Activated CD8-positive, alpha-beta T cell treated with anti-CD3 and anti-CD28 coated beads, Interleukin-2, amount 10 ng/mL, durations not matched to agents 7 days and 5 days (primary cell): Measurements from ENCODE around the gene IFNAR2. TPM values are rescaled to one million over a fixed set of nuclear protein-coding genes. Genes with fewer than 3 reads are reported as not detected.
A peak's percentile ranks its signal among the peaks of the same experiment; 100 is the strongest.
"Not testable (repeated sequence)": the region's sequence is repeated elsewhere in the genome, so short reads cannot be mapped to it uniquely, and the experiment has no call there.

Experiments
- ATAC-seq: fragments of 150-1000 bp; cut with Tn5 transposase; one replicate; pipeline ENCODE4 v1.10.0; 2021; ENCODE audit warnings: moderate library complexity
- CTCF ChIA-PET: fragments of 350-600 bp; sonication (Branson Sonifier 250); formaldehyde crosslinking; loops from one replicate; lab custom pipeline; 2021; ENCODE audit warnings: antibody characterized with exemption; lab: Charles Lee
- POLR2A ChIA-PET: fragments of 350-600 bp; sonication (Branson Sonifier 250); formaldehyde crosslinking; loops from one replicate; lab custom pipeline; 2021; ENCODE audit warnings: antibody characterized with exemption; lab: Charles Lee
- DNase-seq: peaks from one replicate; pipeline ENCODE4 v3.0.0-alpha.2; 2020
- H3K27ac Mint-ChIP-seq: one replicate; pipeline ENCODE4 v1.8.0; 2021; ENCODE audit warnings: mild to moderate bottlenecking, mixed read lengths
- H3K27me3 Mint-ChIP-seq: one replicate; pipeline ENCODE4 v1.8.0; 2021; ENCODE audit warnings: low read depth, mixed read lengths
- H3K36me3 Mint-ChIP-seq: one replicate; pipeline ENCODE4 v1.8.0; 2021; ENCODE audit warnings: low read depth, mixed read lengths
- H3K4me1 Mint-ChIP-seq: one replicate; pipeline ENCODE4 v1.8.0; 2021; ENCODE audit warnings: low read depth, mixed read lengths
- H3K4me3 Mint-ChIP-seq: one replicate; pipeline ENCODE4 v1.8.0; 2021; ENCODE audit warnings: mild to moderate bottlenecking, mixed read lengths
- H3K9me3 Mint-ChIP-seq: one replicate; pipeline ENCODE4 v1.8.0; 2022; ENCODE audit warnings: mixed read lengths; ENCODE audit not compliant: insufficient read depth
- total RNA-seq, 2 experiments: library from RNA; stranded (reverse); gene quantifications; one replicate each; pipeline ENCODE4 v1.2.3, GENCODE V29; 2021

The IFNAR2 gene
- total RNA-seq, 2 experiments from 2014 or later = 54.6 to 62.4 TPM

DNA sequence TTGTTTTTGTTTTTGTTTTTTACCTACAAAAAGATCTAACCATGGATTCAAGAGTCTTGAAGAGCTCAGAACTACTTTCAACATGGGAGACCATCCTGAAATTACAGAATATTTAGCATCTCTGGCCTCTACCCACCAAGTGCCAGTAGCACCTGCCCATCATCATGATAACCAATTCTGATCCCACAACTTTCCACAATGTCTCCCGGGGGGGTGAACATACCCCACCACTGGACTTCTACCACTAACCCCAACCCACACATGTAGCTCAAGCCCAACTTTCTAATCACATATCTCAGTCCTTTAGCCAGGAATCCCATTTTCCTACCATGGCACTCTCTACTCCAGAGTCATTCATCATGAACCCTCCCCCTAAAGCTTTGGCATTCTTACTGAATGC, 15.7 kb upstream of the IFNAR2 start:
- ChIA-PET POLR2A (interaction anchor here (0.8 to 1.7 kb wide), 2 partner anchors 13 to 25 kb away, joined by 3 to 4 read pairs; no protein-coding TSS in a partner anchor), CTCF (interaction anchor here (0.8 to 1.2 kb wide), 4 partner anchors 9 to 147 kb away, joined by 3 to 6 read pairs (median 4); no protein-coding TSS in a partner anchor)
- H3K9me3 Mint-ChIP-seq = peaks cover 4% of the 10 kb centered on the region
- ATAC-seq (no peak), DNase-seq (peak; percentile 15)
- no peaks in the 10 kb centered on the region for H3K27me3 Mint-ChIP-seq
- H3K4me1 Mint-ChIP-seq = peaks cover 81% of the 10 kb centered on the region
- H3K36me3 Mint-ChIP-seq = peaks cover 21% of the 10 kb centered on the region
- H3K27ac Mint-ChIP-seq = peak overlapping the region; percentile 40
- no peak overlapping the region for H3K4me3 Mint-ChIP-seq

DNA sequence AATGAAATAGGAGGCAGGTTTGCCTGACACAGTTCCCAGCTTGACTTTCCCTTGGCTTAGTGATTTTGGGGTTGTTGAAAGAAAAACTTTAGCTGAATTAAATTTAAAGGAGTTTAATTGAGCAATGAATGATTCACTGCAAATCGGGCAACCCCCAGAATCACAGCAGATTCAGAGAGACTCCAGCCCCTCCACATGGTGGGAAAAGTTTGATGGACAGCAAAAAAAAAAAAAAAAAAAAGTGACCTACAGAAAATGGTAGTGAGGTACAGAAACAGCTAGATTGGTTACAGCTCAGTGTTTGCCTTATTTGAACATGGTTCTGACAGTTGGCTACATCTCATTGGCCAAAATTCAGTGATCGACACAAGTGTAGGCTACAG, 12.6 kb upstream of the IFNAR2 start:
- POLR2A ChIA-PET = no interaction called here
- CTCF ChIA-PET = no interaction called here

DNA sequence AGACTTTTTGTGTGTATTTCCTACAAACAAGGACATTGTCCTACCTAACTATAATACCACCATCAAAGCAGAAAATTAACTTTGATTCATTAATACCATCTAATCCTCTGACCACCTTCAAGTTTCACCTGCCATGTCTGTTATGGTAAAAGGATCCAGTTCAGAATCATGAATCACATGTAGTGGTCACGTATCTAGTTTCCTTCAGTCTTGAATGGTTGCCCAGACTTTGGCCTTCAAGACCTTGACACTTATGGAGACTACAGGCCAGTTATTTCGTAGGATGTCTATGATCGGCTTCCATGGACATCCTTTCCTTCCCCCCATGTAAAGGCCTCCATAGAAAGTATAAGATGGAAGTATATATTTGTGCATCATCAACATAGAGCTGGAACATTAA, 10.4 kb upstream of the IFNAR2 start:
- no peak for DNase-seq
- ChIA-PET CTCF (interaction anchor here (0.9 to 1.8 kb wide), 3 partner anchors 12 to 448 kb away, joined by 3 to 7 read pairs (median 3); partner anchors contain the start of gene PAXBP1), POLR2A (interaction anchor here (1.3 kb wide), 1 partner anchor 143 kb away, joined by 3 read pairs; no protein-coding TSS in a partner anchor)
- peaks cover 51% of the 10 kb centered on the region for H3K4me1 Mint-ChIP-seq
- no peak for ATAC-seq
- H3K27me3 Mint-ChIP-seq = peaks cover 1% of the 10 kb centered on the region
- peaks cover 22% of the 10 kb centered on the region for H3K36me3 Mint-ChIP-seq
- H3K27ac Mint-ChIP-seq = peak overlapping the region; percentile 8
- H3K9me3 Mint-ChIP-seq = peaks cover 16% of the 10 kb centered on the region
- no peak overlapping the region for H3K4me3 Mint-ChIP-seq

More for the DNA sequence above, 12.6 kb upstream of the IFNAR2 start:
- peaks cover 26% of the 10 kb centered on the region for H3K36me3 Mint-ChIP-seq
- peaks cover 72% of the 10 kb centered on the region for H3K4me1 Mint-ChIP-seq
- H3K27me3 Mint-ChIP-seq = no peaks in the 10 kb centered on the region
- H3K9me3 Mint-ChIP-seq = peaks cover 16% of the 10 kb centered on the region
- no peak overlapping the region for H3K4me3 Mint-ChIP-seq
- no peak overlapping the region for H3K27ac Mint-ChIP-seq
- no peak for ATAC-seq
- peak; percentile 14 for DNase-seq

DNA sequence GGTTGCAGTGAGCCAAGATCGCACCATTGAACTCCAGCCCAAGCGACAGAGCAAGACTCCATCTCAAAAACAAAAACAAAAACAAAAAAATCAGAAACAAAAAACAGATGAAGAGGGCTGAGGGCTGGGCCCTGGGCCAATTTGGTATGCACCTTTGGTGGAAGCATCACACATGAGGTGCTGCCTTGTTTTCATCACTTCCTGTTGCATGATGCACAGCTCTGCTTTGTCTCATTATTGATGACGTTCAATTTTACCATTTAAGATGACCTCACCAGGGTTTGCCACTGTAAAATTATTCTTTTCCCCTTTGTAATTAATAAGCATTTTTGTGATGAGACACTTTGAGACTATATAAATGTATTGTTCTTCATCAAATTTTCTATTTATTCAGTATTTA, 9.8 kb upstream of the IFNAR2 start:
- CTCF ChIA-PET = no interaction called here
- ATAC-seq (no peak), DNase-seq (peak; percentile 48)
- Mint-ChIP-seq H3K4me3 (no peak overlapping the region), H3K27ac (no peak overlapping the region), H3K36me3 (peaks cover 19% of the 10 kb centered on the region), H3K9me3 (peaks cover 16% of the 10 kb centered on the region), H3K27me3 (peaks cover 1% of the 10 kb centered on the region), H3K4me1 (peaks cover 45% of the 10 kb centered on the region)
- POLR2A ChIA-PET = no interaction called here

DNA sequence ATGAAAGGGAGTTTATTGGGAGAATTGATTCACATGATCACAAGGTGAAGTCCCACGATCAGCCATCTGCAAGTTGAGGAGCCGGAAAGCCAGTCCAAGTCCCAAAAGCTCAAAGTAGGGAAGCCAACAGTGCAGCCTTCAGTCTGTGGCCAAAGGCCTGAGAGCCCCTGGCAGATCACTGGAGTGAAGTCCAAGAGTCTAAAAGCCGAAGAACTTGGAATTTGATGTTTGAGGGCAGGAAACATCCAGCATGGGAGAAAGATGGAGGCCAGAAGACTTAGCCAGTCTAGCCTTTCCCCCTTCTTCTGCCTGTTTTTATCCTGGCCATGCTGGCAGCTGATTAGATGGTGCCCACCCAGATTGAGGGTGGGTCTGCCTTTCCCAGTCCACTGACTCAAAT, 4.4 kb upstream of the IFNAR2 start:
- Mint-ChIP-seq H3K9me3 (peaks cover 16% of the 10 kb centered on the region), H3K4me1 (peaks cover 20% of the 10 kb centered on the region)
- H3K4me3 Mint-ChIP-seq, POLR2A ChIA-PET, DNase-seq, H3K27ac Mint-ChIP-seq, H3K27me3 Mint-ChIP-seq, ATAC-seq, H3K36me3 Mint-ChIP-seq: not testable (repeated sequence)
- CTCF ChIA-PET = interaction anchor here (1.6 to 3.0 kb wide), 2 partner anchors 13 to 136 kb away, joined by 3 to 10 read pairs; no protein-coding TSS in a partner anchor

DNA sequence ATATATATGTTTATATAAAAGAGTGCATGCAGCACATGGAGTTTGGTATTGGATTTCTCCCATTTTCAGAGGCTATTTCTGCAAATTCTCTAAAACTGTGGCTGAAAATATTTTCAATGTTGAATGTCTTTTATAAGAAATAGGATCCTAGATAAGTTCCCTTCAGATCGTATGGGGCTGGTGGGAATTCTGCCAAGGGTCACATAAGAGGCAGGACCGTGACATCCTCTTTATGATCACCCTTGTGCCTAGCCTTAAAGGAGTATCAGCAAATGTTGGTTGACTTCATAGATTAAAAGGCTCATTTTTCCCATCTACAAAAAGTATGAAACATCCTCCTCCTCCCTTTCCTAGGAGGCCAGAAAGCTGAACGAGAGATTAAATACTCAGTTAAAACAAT, 1.3 kb upstream of the IFNAR2 start:
- Mint-ChIP-seq H3K36me3 (peaks cover 25% of the 10 kb centered on the region), H3K9me3 (no peaks in the 10 kb centered on the region), H3K4me1 (peaks cover 34% of the 10 kb centered on the region), H3K27ac (no peak overlapping the region), H3K27me3 (peaks cover 2% of the 10 kb centered on the region), H3K4me3 (no peak overlapping the region)
- DNase-seq (no peak), ATAC-seq (no peak)
- ChIA-PET CTCF (interaction anchor here (0.9 to 3.0 kb wide), 2 partner anchors 10 to 13 kb away, joined by 4 to 10 read pairs; no protein-coding TSS in a partner anchor), POLR2A (interaction anchor here (1.1 to 2.5 kb wide), 3 partner anchors 11 to 73 kb away, joined by 3 to 8 read pairs (median 4); no protein-coding TSS in a partner anchor)

DNA sequence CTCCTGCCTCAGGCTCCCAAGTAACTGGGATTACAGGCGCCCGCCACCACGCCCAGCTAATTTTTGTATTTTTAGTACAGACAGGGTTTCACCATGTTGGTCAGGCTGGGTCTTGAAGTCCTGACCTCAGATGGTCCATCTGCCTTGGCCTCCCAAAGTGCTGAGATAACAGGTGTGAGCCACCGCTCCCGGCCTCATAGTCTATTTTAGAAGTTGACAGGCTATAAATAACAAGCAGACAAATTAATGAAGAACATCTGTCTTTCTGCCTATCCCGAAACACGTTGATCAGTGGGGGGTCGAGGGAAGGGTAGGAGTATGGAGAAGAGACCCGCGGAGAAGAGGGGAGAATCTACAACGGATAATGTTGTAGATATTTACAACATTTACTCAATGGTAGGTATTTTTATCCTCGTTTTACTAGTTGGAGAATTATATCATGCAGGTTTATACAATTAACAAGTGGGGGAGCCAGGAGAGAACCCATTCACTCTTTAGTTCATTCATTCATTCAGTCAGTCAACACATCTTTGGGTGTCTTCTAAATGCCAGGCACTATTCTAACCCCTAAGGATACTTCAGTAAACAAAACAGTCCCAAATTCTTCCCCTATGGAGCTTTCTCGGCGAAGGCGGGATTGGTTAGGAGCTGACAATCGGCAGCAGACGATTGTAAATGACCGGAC, 497 bp upstream of the IFNAR2 start:
- peaks cover 40% of the 10 kb centered on the region for H3K4me1 Mint-ChIP-seq
- peaks cover 2% of the 10 kb centered on the region for H3K27me3 Mint-ChIP-seq
- no peak for ATAC-seq
- ChIA-PET POLR2A (interaction anchor here (0.6 to 2.5 kb wide), 2 partner anchors 10 to 158 kb away, joined by 3 to 8 read pairs; no protein-coding TSS in a partner anchor), CTCF (interaction anchor here (0.9 to 1.9 kb wide), 2 partner anchors 12 to 29 kb away, joined by 4 read pairs; no protein-coding TSS in a partner anchor)
- no peak for DNase-seq
- peak overlapping the region; percentile 68 for H3K27ac Mint-ChIP-seq
- H3K4me3 Mint-ChIP-seq = peak overlapping the region; percentile 77
- H3K9me3 Mint-ChIP-seq = no peaks in the 10 kb centered on the region
- H3K36me3 Mint-ChIP-seq = peaks cover 28% of the 10 kb centered on the region

DNA sequence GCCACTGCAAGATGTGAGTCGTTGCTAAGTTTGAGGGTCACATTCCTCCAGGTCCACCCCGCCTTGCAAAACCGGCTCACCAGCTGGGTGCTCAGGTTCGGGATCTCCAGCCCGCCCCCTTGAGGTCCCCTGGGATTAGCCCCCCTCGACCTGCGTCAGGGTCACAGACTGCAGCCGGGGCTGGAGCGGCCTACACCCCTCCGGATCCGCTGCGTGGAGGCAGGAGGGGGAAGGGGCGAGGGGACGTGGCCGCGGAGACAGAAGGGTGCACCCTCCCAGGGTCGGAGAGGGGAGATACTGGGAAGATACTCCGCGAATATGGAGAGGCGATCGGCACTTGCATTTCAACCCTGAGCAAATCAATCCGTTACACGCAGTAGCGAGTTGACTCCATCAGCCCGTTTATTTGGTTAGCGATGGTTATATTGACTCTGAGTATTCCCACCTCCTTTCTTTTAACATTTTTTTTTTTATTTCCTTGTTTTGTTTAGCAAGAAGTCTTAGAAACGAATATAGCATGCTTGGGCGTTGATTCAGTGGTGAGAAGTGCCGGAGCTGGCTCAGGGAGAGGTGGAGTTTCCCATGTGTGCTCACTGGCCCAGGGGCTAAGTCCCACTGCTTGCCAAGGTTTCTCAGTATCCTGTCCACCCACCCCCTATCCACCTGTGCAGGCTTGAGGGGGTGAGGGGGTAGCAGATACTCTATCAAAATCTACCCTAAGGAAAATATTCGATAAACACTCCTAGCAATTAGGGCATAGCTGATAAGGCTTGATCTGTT, 997 bp downstream of the IFNAR2 start:
- POLR2A ChIA-PET = interaction anchor here (0.6 to 2.5 kb wide), 2 partner anchors 8 to 378 kb away, joined by 3 to 8 read pairs; no protein-coding TSS in a partner anchor
- CTCF ChIA-PET = interaction anchor here (0.9 to 2.8 kb wide), 4 partner anchors 10 to 34 kb away, joined by 3 to 7 read pairs (median 4); no protein-coding TSS in a partner anchor
- H3K27ac Mint-ChIP-seq = peak overlapping the region; percentile 78
- H3K4me3 Mint-ChIP-seq = peak overlapping the region; percentile 79
- ATAC-seq (peak; percentile 54), DNase-seq (peak; percentile 60)
- peaks cover 46% of the 10 kb centered on the region for H3K4me1 Mint-ChIP-seq
- no peaks in the 10 kb centered on the region for H3K9me3 Mint-ChIP-seq
- peaks cover 2% of the 10 kb centered on the region for H3K27me3 Mint-ChIP-seq
- peaks cover 39% of the 10 kb centered on the region for H3K36me3 Mint-ChIP-seq

DNA sequence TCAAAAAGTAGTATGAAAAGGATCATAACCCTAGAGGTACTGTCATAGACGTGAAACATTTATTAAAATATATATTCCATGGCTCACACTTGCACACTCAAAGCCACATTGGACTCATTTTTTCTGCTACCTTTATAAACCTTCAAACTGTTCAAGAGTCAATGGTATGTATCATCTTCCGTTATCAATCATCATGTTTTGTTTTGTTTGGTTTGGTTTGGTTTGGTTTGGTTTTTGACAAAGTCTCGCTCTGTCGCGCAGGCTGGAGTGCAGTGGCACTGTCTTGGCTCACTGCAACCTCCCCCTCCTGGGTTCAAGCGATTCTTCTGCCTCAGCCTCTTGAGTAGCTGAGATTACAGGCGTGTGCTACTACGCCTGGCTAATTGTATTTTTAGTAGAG, 1.8 kb downstream of the IFNAR2 start:
- Mint-ChIP-seq H3K9me3 (no peaks in the 10 kb centered on the region), H3K27me3 (no peaks in the 10 kb centered on the region), H3K27ac (peak overlapping the region; percentile 78), H3K4me1 (peaks cover 51% of the 10 kb centered on the region), H3K36me3 (peaks cover 44% of the 10 kb centered on the region), H3K4me3 (peak overlapping the region; percentile 79)
- ChIA-PET POLR2A (interaction anchor here (0.5 to 1.2 kb wide), 3 partner anchors 27 to 604 kb away, joined by 3 read pairs; no protein-coding TSS in a partner anchor), CTCF (interaction anchor here (0.9 to 2.8 kb wide), 3 partner anchors 9 to 35 kb away, joined by 3 to 7 read pairs (median 3); no protein-coding TSS in a partner anchor)
- ATAC-seq (peak; percentile 26), DNase-seq (no peak)

DNA sequence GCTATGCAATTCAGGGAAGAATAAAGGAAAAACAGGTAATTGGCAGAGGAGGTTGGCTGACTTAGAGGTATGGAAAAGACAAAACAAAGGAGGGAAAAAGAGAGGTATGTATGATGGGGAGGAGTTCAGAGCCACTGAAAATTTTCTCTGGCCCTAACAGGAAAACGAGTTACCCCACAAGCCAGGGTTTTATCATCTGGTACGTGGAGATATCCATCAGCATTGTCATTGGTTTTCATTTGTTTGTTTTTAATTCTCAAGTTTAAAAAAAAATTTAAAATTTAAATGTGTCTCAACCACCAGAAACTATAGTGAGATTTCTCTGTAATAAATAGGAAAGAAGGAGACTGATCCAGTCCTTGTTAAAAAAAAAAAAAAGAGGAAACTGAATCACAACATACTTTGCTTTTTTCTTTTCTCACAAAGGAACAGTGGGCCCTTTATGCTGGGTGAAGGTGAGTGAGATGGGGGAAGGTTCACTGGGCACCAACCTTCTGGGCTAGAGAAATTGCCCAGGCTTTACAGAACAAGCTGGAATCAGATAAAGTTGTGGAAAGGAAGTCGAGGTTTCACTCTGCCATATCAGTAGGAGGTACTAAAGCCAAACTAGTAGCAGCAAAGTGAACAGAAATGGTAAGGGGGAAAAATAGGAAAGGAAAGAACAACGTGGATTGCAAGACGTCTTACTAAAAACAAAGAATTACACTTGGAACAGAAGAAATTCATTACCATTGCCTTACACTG, 2.7 kb downstream of the IFNAR2 start:
- Mint-ChIP-seq H3K27me3 (no peaks in the 10 kb centered on the region), H3K4me3 (peak overlapping the region; percentile 79), H3K4me1 (peaks cover 54% of the 10 kb centered on the region), H3K9me3 (no peaks in the 10 kb centered on the region), H3K36me3 (peaks cover 51% of the 10 kb centered on the region), H3K27ac (peak overlapping the region; percentile 78)
- DNase-seq (no peak), ATAC-seq (no peak)
- ChIA-PET POLR2A (interaction anchor here (1.0 to 1.2 kb wide), 2 partner anchors 10 to 28 kb away, joined by 3 read pairs; no protein-coding TSS in a partner anchor), CTCF (interaction anchor here (1.4 to 3.1 kb wide), 5 partner anchors 8 to 129 kb away, joined by 3 to 11 read pairs (median 7); no protein-coding TSS in a partner anchor)
